ENCODE results near the gene AMBN. TPM values are rescaled to one million over a fixed set of nuclear protein-coding genes. Genes with fewer than 3 reads are reported as not detected.

Gene AMBN
- total RNA-seq, 6 experiments from 2014 or later = not detected

- Histone ChIP-seq H3K9me3 (no peaks in the 10 kb centered on the region), H3K36me3 (no peaks in the 10 kb centered on the region), H3K27ac (no peak overlapping the region), H3K27me3 (no peaks in the 10 kb centered on the region), H3K4me1 (no peaks in the 10 kb centered on the region), H3K4me3 (no peak overlapping the region)
- TF ChIP-seq CTCF (IDR thresholded peaks at IDR 0.05) (no peak), POLR2A (IDR thresholded peaks at IDR 0.05) (no peak)
- intact Hi-C loops (cut with DNase I) = no loop called here
- DNase-seq (no peak), ATAC-seq (no peak)
- 38% methylated on average over 1 of the region's 1 CpG for WGBS (ENCODE audit: insufficient coverage, low coverage, low lambda C conversion rate, missing lambda C conversion rate)
These were observed 32.3 kb downstream of the AMBN start for GRCh38 chr4:70624226-70624793.

- TF ChIP-seq CTCF (IDR thresholded peaks at IDR 0.05) (no peak), POLR2A (IDR thresholded peaks at IDR 0.05) (no peak)
- no peaks in the 10 kb centered on the region for H3K36me3 ChIP-seq
- WGBS (ENCODE audit: insufficient coverage, low coverage, low lambda C conversion rate, missing lambda C conversion rate) = 67% methylated on average over 1 of the region's 1 CpG
- no peak for DNase-seq
- no peaks in the 10 kb centered on the region for H3K4me1 ChIP-seq
- intact Hi-C loops (cut with DNase I) = no loop called here
- H3K27me3 ChIP-seq = no peaks in the 10 kb centered on the region
- no peak overlapping the region for H3K27ac ChIP-seq
- no peaks in the 10 kb centered on the region for H3K9me3 ChIP-seq
- no peak for ATAC-seq
- no peak overlapping the region for H3K4me3 ChIP-seq
These were observed 35.6 kb downstream of the AMBN start for GRCh38 chr4:70627620-70628019.

DNA sequence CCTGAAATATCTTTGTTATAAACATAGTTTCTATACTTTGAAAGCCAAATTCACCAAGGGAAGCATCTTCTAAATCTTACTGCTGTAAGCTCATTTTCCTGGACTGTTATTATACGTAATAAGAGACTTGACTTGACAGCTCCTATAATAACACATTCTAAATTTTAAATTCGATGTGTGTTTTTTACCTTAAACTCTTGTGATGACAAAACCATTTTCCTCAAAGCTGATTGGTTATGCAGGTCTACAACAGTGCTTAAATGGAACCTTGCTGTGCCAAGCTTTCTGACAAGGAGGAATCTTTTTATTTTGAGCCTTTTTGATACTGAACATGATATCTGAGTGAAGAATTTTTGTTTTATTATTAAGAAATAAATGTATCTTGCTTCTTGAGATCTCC, 36.4 kb downstream of the AMBN start, which contains the start of gene ENAM:
ENAM (plus strand) TSS at position 301 of the 400 bp plus-strand sequence. CDS start 757 bp downstream, outside the sequence.
- ATAC-seq (no peak), DNase-seq (no peak)
- H3K4me1 ChIP-seq = no peaks in the 10 kb centered on the region
- H3K36me3 ChIP-seq = no peaks in the 10 kb centered on the region
- no peak within 1 kb of the TSS for H3K27ac ChIP-seq
- no peaks in the 10 kb centered on the region for H3K9me3 ChIP-seq
- TF ChIP-seq CTCF (IDR thresholded peaks at IDR 0.05) (no peak), POLR2A (IDR thresholded peaks at IDR 0.05) (no peak)
- intact Hi-C loops (cut with DNase I) = no loop called here
- no peak within 1 kb of the TSS for H3K4me3 ChIP-seq
- 70% methylated on average over 2 of the region's 2 CpGs for WGBS (ENCODE audit: insufficient coverage, low coverage, low lambda C conversion rate, missing lambda C conversion rate)
- H3K27me3 ChIP-seq = no peaks in the 10 kb centered on the region

DNA sequence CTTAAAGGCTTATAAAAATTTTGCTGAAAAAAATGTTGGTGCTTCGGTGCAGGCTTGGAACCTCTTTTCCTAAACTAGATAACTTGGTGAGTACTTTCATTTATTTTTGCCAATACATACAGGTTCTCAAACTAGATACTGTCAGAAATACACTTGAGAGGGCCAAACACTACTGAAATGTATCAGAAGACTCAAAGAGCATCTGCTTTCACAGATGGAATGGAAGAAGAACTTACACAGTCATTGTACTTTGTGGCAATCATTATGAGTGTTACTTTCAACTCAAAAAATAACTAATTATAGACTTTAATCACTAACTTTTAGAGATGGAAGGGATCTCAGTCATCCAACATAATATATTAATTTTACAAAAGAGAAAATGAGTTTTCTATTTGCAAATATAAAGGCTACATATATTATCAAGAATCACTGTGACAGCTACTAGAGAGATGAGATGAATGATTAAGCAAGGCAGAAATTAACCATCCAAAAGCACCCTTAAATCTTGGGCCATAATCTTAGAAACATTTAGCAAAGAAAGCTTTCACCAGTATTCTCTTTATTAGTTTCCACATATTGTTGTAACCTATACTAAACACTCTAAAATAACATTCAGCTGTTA, 37.5 kb downstream of the AMBN start:
- H3K4me3 ChIP-seq = no peak overlapping the region
- no peaks in the 10 kb centered on the region for H3K27me3 ChIP-seq
- intact Hi-C loops (cut with DNase I) = no loop called here
- H3K36me3 ChIP-seq = no peaks in the 10 kb centered on the region
- no peaks in the 10 kb centered on the region for H3K9me3 ChIP-seq
- H3K4me1 ChIP-seq = no peaks in the 10 kb centered on the region
- WGBS (ENCODE audit: insufficient coverage, low coverage, low lambda C conversion rate, missing lambda C conversion rate) = 75% methylated on average over 1 of the region's 1 CpG
- DNase-seq = no peak
- ATAC-seq = no peak
- TF ChIP-seq CTCF (IDR thresholded peaks at IDR 0.05) = no peak
- H3K27ac ChIP-seq = no peak overlapping the region
